Umbilical cord (tissue), 2 donors: ENCODE results near the gene AFAP1. TPM values are rescaled to one million over a fixed set of nuclear protein-coding genes. Genes with fewer than 3 reads are reported as not detected.

Source experiments
- DNase-seq: peaks from one replicate; pipeline ENCODE4 v3.0.0-alpha.2; 2015; ENCODE audit warnings: low spot score
- total RNA-seq: library from RNA; depleted of rRNA; stranded (reverse); fragments of >200 nt; gene quantifications from one replicate; pipeline ENCODE4 v1.2.3, GENCODE V29; 2014; ENCODE audit warnings: low replicate concordance; ENCODE audit not compliant: insufficient read depth

AFAP1 gene
- total RNA-seq, 1 donor from 2014 or later = 59.5 TPM

GRCh38 chr4:7843831-7844593 is 95.6 kb downstream of the AFAP1 start:
- peak; percentile 50 for DNase-seq

GRCh38 chr4:7842384-7843279 is 97.0 kb downstream of the AFAP1 start:
- peak; percentile 97 for DNase-seq

GRCh38 chr4:7841894-7842293 is 97.8 kb downstream of the AFAP1 start:
- no peak for DNase-seq

- DNase-seq = peak; percentile 75
Observed at GRCh38 chr4:7841071-7841470, 98.6 kb downstream of the AFAP1 start.

GRCh38 chr4:7839856-7840255 is 99.8 kb downstream of the AFAP1 start:
- no peak for DNase-seq

GRCh38 chr4:7838136-7838782 is 101.4 kb downstream of the AFAP1 start:
- no peak for DNase-seq

GRCh38 chr4:7837597-7838135 is 102.0 kb downstream of the AFAP1 start:
- no peak for DNase-seq

GRCh38 chr4:7831858-7832730 is 107.6 kb downstream of the AFAP1 start:
- DNase-seq = no peak

GRCh38 chr4:7831330-7831729 is 108.3 kb downstream of the AFAP1 start:
- DNase-seq = peak; percentile 63

GRCh38 chr4:7830747-7831146 is 108.9 kb downstream of the AFAP1 start:
- peak; percentile 69 for DNase-seq

- no peak for DNase-seq
Observed at GRCh38 chr4:7829652-7830580, 109.7 kb downstream of the AFAP1 start.

- DNase-seq = no peak
Observed at GRCh38 chr4:7828793-7829301, 110.8 kb downstream of the AFAP1 start.

- DNase-seq = peak; percentile 96
Observed at GRCh38 chr4:7828011-7828720, 111.5 kb downstream of the AFAP1 start.

- DNase-seq = no peak
Observed at GRCh38 chr4:7827566-7827965, 112.1 kb downstream of the AFAP1 start.

GRCh38 chr4:7826909-7827306 is 112.8 kb downstream of the AFAP1 start:
- no peak for DNase-seq

- DNase-seq = no peak
Observed at GRCh38 chr4:7826176-7826908, 113.3 kb downstream of the AFAP1 start.

- no peak for DNase-seq
Observed at GRCh38 chr4:7824218-7824617, 115.4 kb downstream of the AFAP1 start.

- peak; percentile 87 for DNase-seq
Observed at GRCh38 chr4:7823416-7823824, 116.2 kb downstream of the AFAP1 start.
